Measurements from ENCODE around the gene OR1L4. TPM values are rescaled to one million over a fixed set of nuclear protein-coding genes. Genes with fewer than 3 reads are reported as not detected.

The OR1L4 gene
- total RNA-seq, 1 experiment from 2014 or later: not detected

DNA sequence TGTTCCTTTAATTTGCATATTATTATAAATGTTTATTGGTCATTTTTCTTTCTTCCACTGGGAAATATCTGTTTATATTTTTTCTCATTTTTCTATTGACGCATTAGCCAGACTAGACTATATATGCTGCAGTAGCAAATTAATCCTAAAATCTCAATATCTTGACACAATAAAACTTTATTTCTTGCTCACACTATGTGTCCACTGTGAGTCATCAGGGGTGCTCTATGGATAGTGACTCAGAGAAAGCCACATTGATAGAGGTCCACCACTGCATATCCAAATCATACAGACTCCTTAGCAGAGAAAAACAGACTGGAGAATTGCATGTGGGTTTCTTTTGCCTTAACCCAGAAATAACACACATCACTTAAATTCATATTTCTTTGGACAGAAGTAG, 28.1 kb upstream of the OR1L4 start:
- TF ChIP-seq, protein P1, sequence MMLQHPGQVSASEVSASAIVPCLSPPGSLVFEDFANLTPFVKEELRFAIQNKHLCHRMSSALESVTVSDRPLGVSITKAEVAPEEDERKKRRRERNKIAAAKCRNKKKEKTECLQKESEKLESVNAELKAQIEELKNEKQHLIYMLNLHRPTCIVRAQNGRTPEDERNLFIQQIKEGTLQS (IDR thresholded peaks at IDR 0.05): no peak
- TF ChIP-seq, protein P2, sequence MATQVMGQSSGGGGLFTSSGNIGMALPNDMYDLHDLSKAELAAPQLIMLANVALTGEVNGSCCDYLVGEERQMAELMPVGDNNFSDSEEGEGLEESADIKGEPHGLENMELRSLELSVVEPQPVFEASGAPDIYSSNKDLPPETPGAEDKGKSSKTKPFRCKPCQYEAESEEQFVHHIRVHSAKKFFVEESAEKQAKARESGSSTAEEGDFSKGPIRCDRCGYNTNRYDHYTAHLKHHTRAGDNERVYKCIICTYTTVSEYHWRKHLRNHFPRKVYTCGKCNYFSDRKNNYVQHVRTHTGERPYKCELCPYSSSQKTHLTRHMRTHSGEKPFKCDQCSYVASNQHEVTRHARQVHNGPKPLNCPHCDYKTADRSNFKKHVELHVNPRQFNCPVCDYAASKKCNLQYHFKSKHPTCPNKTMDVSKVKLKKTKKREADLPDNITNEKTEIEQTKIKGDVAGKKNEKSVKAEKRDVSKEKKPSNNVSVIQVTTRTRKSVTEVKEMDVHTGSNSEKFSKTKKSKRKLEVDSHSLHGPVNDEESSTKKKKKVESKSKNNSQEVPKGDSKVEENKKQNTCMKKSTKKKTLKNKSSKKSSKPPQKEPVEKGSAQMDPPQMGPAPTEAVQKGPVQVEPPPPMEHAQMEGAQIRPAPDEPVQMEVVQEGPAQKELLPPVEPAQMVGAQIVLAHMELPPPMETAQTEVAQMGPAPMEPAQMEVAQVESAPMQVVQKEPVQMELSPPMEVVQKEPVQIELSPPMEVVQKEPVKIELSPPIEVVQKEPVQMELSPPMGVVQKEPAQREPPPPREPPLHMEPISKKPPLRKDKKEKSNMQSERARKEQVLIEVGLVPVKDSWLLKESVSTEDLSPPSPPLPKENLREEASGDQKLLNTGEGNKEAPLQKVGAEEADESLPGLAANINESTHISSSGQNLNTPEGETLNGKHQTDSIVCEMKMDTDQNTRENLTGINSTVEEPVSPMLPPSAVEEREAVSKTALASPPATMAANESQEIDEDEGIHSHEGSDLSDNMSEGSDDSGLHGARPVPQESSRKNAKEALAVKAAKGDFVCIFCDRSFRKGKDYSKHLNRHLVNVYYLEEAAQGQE (IDR thresholded peaks at IDR 0.05; ENCODE audit: low read depth): no peak
- TF ChIP-seq POLR2AphosphoS5 (IDR thresholded peaks at IDR 0.05; ENCODE audit: low read depth, low read length): no peak
- TF ChIP-seq ZFX (IDR thresholded peaks at IDR 0.05): no peak
- TF ChIP-seq YY1 (IDR thresholded peaks at IDR 0.05; ENCODE audit: extremely low read depth, insufficient replicate concordance, low read depth, low read length): no peak
- Histone ChIP-seq H3K27me3 (ENCODE audit: insufficient read depth, low read length) (0 out of 2 replicates have a peak, but pooled peaks cover 4% of the 10 kb centered on the region), H3K36me3 (ENCODE audit: control insufficient read depth in 1 of 2, insufficient read depth in 2 of 2, low read length in 2 of 2) (no peaks in the 10 kb centered on the region), H2AFZ (ENCODE audit: low read depth, low read length, poor library complexity, severe bottlenecking) (no peak overlapping the region), H3K9me3 (ENCODE audit: control insufficient read depth in 1 of 2, insufficient read depth in 1 of 2, low read depth in 1 of 2, low read length in 2 of 2) (no peaks in the 10 kb centered on the region), H3K4me3 (replicated peaks in 1 of 2; ENCODE audit: low read depth in 1 of 2, low read length in 2 of 2) (no peak overlapping the region), H3K27ac (ENCODE audit: low read depth, low read length) (no peak overlapping the region), H3K4me1 (ENCODE audit: control insufficient read depth in 1 of 2, insufficient read depth in 2 of 2, low read length in 2 of 2) (no peaks in the 10 kb centered on the region), H4K20me1 (ENCODE audit: insufficient read depth) (no peaks in the 10 kb centered on the region), H3K9ac (ENCODE audit: low read length) (no peak overlapping the region), H3K9me2 (ENCODE audit: insufficient read depth) (no peaks in the 10 kb centered on the region), H3K79me2 (ENCODE audit: insufficient read depth, low read length) (no peaks in the 10 kb centered on the region), H3K4me2 (ENCODE audit: low read length) (no peak overlapping the region)
- no TSS peak for BruUV-seq (replicated peaks)
- CTCF ChIA-PET: no interaction called here
- intact Hi-C loops (cut with micrococcal nuclease): no loop called here
- no peak for ATAC-seq
- POLR2A ChIA-PET: no interaction called here
- RAD21 ChIA-PET (ENCODE audit: low non-redundant PET in 1 of 2, low total read pairs in 2 of 2, uncharacterized antibody in 2 of 2, unreplicated experiment in 2 of 2): no interaction called here
- DNase-seq (ENCODE audit: low read depth, low spot score): no peak

DNA sequence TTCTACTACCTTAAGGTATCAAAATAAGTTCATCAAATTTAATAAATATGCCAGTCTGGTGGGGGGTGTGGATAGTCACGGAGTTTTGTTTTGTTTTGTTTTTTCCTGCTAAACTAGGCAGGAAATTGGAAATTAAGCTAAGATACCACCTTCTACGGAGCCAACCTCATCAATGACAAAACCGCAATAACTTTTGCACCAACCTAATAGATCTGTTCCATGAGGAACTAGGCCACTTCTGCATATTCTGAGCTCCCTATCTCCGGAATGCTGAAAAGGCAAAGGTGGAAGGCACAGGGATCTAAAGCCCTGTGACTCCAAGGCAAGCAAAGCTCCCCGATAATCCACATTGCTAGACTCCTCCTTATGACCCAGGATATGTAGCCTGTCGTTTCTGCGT, 5.8 kb upstream of the OR1L4 start:
- no peak for TF ChIP-seq CBX3 (IDR thresholded peaks at IDR 0.05; ENCODE audit: low read depth)
- no peak for TF ChIP-seq EZH2 (IDR thresholded peaks at IDR 0.05)
- no peak for TF ChIP-seq JUND (IDR thresholded peaks at IDR 0.05)
- TF ChIP-seq FOSL1 (IDR thresholded peaks at IDR 0.05; ENCODE audit: low read depth): no peak
- TF ChIP-seq POLR2A (IDR thresholded peaks at IDR 0.05; ENCODE audit: borderline replicate concordance, extremely low read depth, insufficient read depth, insufficient read length): no peak
- TF ChIP-seq, protein P2 (IDR thresholded peaks at IDR 0.05; ENCODE audit: low read depth): no peak
- TF ChIP-seq, protein P1 (IDR thresholded peaks at IDR 0.05): no peak
- TF ChIP-seq CEBPB (IDR thresholded peaks at IDR 0.05; ENCODE audit: low read depth): no peak
- no peak for TF ChIP-seq ZFX (IDR thresholded peaks at IDR 0.05)
- TF ChIP-seq RAD21 (IDR thresholded peaks at IDR 0.05; ENCODE audit: low read depth): no peak
- no peak for TF ChIP-seq SRF (IDR thresholded peaks at IDR 0.05; ENCODE audit: low read depth)
- Histone ChIP-seq H3K79me2 (ENCODE audit: insufficient read depth, low read length) (no peaks in the 10 kb centered on the region), H3K9me3 (ENCODE audit: control insufficient read depth in 1 of 2, insufficient read depth in 1 of 2, low read depth in 1 of 2, low read length in 2 of 2) (no peaks in the 10 kb centered on the region), H3K9me2 (ENCODE audit: insufficient read depth) (no peaks in the 10 kb centered on the region), H3K27ac (ENCODE audit: low read depth, low read length) (no peak overlapping the region), H4K20me1 (ENCODE audit: insufficient read depth) (no peaks in the 10 kb centered on the region), H3K4me2 (ENCODE audit: low read length) (no peak overlapping the region), H3K27me3 (ENCODE audit: insufficient read depth, low read length) (no peaks in the 10 kb centered on the region), H3K4me3 (replicated peaks in 1 of 2; ENCODE audit: low read depth in 1 of 2, low read length in 2 of 2) (no peak overlapping the region), H3K36me3 (ENCODE audit: control insufficient read depth in 1 of 2, insufficient read depth in 2 of 2, low read length in 2 of 2) (no peaks in the 10 kb centered on the region), H3K4me1 (ENCODE audit: control insufficient read depth in 1 of 2, insufficient read depth in 2 of 2, low read length in 2 of 2) (no peaks in the 10 kb centered on the region), H2AFZ (ENCODE audit: low read depth, low read length, poor library complexity, severe bottlenecking) (no peak overlapping the region), H3K9ac (ENCODE audit: low read length) (no peak overlapping the region)
- no TSS peak for BruUV-seq (replicated peaks)
- no peak for DNase-seq (ENCODE audit: low read depth, low spot score)
- ChIA-PET RAD21 (ENCODE audit: low non-redundant PET in 1 of 2, low total read pairs in 2 of 2, uncharacterized antibody in 2 of 2, unreplicated experiment in 2 of 2) (no interaction called here), POLR2A (no interaction called here), CTCF (no interaction called here)
- no peak for ATAC-seq
- intact Hi-C loops (cut with micrococcal nuclease): no loop called here

Data from HCT116 (cell line).